NCI-H748 (cell line): ENCODE data around the gene WT1.

Experiments used
- DNase-seq: peaks from one replicate; lab custom pipeline; 2025; ENCODE audit not compliant: unreplicated experiment; lab: John Stamatoyannopoulos, UW

Gene WT1

GRCh38 chr11:32438866-32439489 is 3.6 kb upstream of the WT1 start:
- peak; percentile 41 for DNase-seq

GRCh38 chr11:32438346-32438865 is 3.1 kb upstream of the WT1 start:
- DNase-seq = no peak

GRCh38 chr11:32437495-32438345 is 2.4 kb upstream of the WT1 start:
- DNase-seq = no peak

GRCh38 chr11:32436751-32437494 is 1.6 kb upstream of the WT1 start:
- DNase-seq = no peak

GRCh38 chr11:32435942-32436750 is 807 bp upstream of the WT1 start:
- peak; percentile 34 for DNase-seq

GRCh38 chr11:32435152-32435480 is 223 bp downstream of the WT1 start:
- peak; percentile 21 for DNase-seq

- peak; percentile 30 for DNase-seq
Observed at GRCh38 chr11:32434356-32435151, 785 bp downstream of the WT1 start.

GRCh38 chr11:32433914-32434355 is 1.4 kb downstream of the WT1 start:
- DNase-seq = no peak

- no peak for DNase-seq
Observed at GRCh38 chr11:32433101-32433913, 2.0 kb downstream of the WT1 start.

GRCh38 chr11:32432565-32432964 is 2.8 kb downstream of the WT1 start:
- DNase-seq = no peak

- no peak for DNase-seq
Observed at GRCh38 chr11:32430568-32431381, 4.6 kb downstream of the WT1 start.

GRCh38 chr11:32429477-32429876 is 5.9 kb downstream of the WT1 start:
- DNase-seq = no peak

- no peak for DNase-seq
Observed at GRCh38 chr11:32428665-32429303, 6.6 kb downstream of the WT1 start.

GRCh38 chr11:32427935-32428664 is 7.2 kb downstream of the WT1 start:
- no peak for DNase-seq

GRCh38 chr11:32427616-32427934 is 7.8 kb downstream of the WT1 start:
- DNase-seq = no peak

- DNase-seq = peak; percentile 34
Observed at GRCh38 chr11:32426819-32427615, 8.3 kb downstream of the WT1 start.

GRCh38 chr11:32426192-32426591 is 9.1 kb downstream of the WT1 start:
- DNase-seq = no peak
